ENCODE measurements around the gene SETDB2. TPM values are rescaled to one million over a fixed set of nuclear protein-coding genes. Genes with fewer than 3 reads are reported as not detected.

SETDB2 gene
- total RNA-seq (10 to 100 TPM; 16.7 to 30.0 (median 20.3) TPM), polyA plus RNA-seq (10 to 100 TPM; 14.3 to 15.0 TPM), total RNA-seq (70.5 reads per million, percentile 78 among the genes with 10 or more reads in this experiment)

GRCh38 chr13:49443704-49444523 lies at the start of gene SETDB2, which contains the start of gene CAB39L:
Gene SETDB2 (plus strand): TSS chr13:49444274. CDS start chr13:49451894, 7,620 bp downstream.
Gene CAB39L (minus strand): TSS chr13:49444064. CDS start chr13:49382910, 61,154 bp downstream.
- Mint-ChIP-seq H3K4me1 (peaks cover 30 to 58% (median 53%) of the 10 kb centered on the region in 7 donors), H3K27ac (peak within 1 kb of the TSS; percentile 95 to 99 (median 97)), H3K36me3 (peaks cover 0 to 20% (median 0%) of the 10 kb centered on the region in 5 donors), H3K4me3 (peak within 1 kb of the TSS; percentile 91 to 97 (median 95)), H3K9me3 (peaks cover 0 to 3% (median 0%) of the 10 kb centered on the region in 11 donors), H3K27me3 (no peaks in the 10 kb centered on the region)
- intact Hi-C loops (cut with micrococcal nuclease): loop anchor here (1.0 to 10.0 kb wide), 28 partner anchors 10 to 1467 kb away; partner anchors contain the start of genes MED4 (in 2 of the 2), PHF11 (in 2 of the 2), RCBTB1 (in 2 of the 2) and SPRYD7 (in 2 of the 2)
- Histone ChIP-seq H3K36me3 (ENCODE audit: control insufficient read depth in 2 of 3, insufficient read depth in 3 of 3, low read length in 3 of 3) (no peaks in the 10 kb centered on the region), H3K9me3 (ENCODE audit: control insufficient read depth in 2 of 3, low read length in 3 of 3) (no peaks in the 10 kb centered on the region), H3K4me3 (ENCODE audit: low read length) (peak within 1 kb of the TSS; percentile 92), H3K27ac (ENCODE audit: low read depth, low read length) (peak within 1 kb of the TSS; percentile 83), H3K4me1 (ENCODE audit: control insufficient read depth in 2 of 2, insufficient read depth in 2 of 2, low read length in 2 of 2) (peaks cover 22 to 35% of the 10 kb centered on the region in 2 donors), H3K27me3 (ENCODE audit: control insufficient read depth in 2 of 2, insufficient read depth in 2 of 2, low read length in 2 of 2) (no peaks in the 10 kb centered on the region)
- DNase-seq (peak; percentile 91 to 100 (median 99)), ATAC-seq (peak; percentile 95)
- CTCF ChIA-PET: interaction anchor here (1.3 to 1.6 kb wide), 4 partner anchors 11 to 169 kb away, joined by 3 to 4 read pairs (median 3); no protein-coding TSS in a partner anchor
- POLR2A ChIA-PET: interaction anchor here (0.6 to 4.5 kb wide), 34 partner anchors 10 to 1406 kb away, joined by 3 to 85 read pairs (median 4); partner anchors contain the start of genes EBPL, FNDC3A, KPNA3 and NUDT15

GRCh38 chr13:49395451-49395865 lies 48.6 kb upstream of the SETDB2 start:
- Mint-ChIP-seq H3K9me3 (peaks cover 0 to 9% (median 0%) of the 10 kb centered on the region in 11 donors), H3K27ac (no peak overlapping the region), H3K27me3 (peaks cover 0 to 16% (median 0%) of the 10 kb centered on the region in 5 donors), H3K4me3 (no peak overlapping the region), H3K36me3 (peaks cover 0 to 15% (median 4%) of the 10 kb centered on the region in 5 donors), H3K4me1 (no peaks in the 10 kb centered on the region)
- DNase-seq: no peak
- Histone ChIP-seq H3K9me3 (ENCODE audit: control insufficient read depth in 2 of 3, low read length in 3 of 3) (no peaks in the 10 kb centered on the region), H3K4me1 (ENCODE audit: control insufficient read depth in 2 of 2, insufficient read depth in 2 of 2, low read length in 2 of 2) (no peaks in the 10 kb centered on the region), H3K27ac (ENCODE audit: low read depth, low read length) (no peak overlapping the region), H3K4me3 (ENCODE audit: low read length) (no peak overlapping the region), H3K27me3 (ENCODE audit: control insufficient read depth in 2 of 2, insufficient read depth in 2 of 2, low read length in 2 of 2) (no peaks in the 10 kb centered on the region), H3K36me3 (ENCODE audit: control insufficient read depth in 2 of 3, insufficient read depth in 3 of 3, low read length in 3 of 3) (no peaks in the 10 kb centered on the region)
- intact Hi-C loops (cut with micrococcal nuclease): no loop called here
- ChIA-PET CTCF (no interaction called here), POLR2A (no interaction called here)
- no peak for ATAC-seq

GRCh38 chr13:49395878-49396380 lies 48.1 kb upstream of the SETDB2 start:
- no peaks in the 10 kb centered on the region for H3K36me3 ChIP-seq (ENCODE audit: control insufficient read depth in 2 of 3, insufficient read depth in 3 of 3, low read length in 3 of 3)
- no peak for DNase-seq
- Mint-ChIP-seq H3K27me3 (peaks cover 0 to 13% (median 0%) of the 10 kb centered on the region in 5 donors), H3K4me1 (no peaks in the 10 kb centered on the region), H3K36me3 (peaks cover 0 to 10% (median 4%) of the 10 kb centered on the region in 5 donors), H3K9me3 (peaks cover 0 to 8% (median 0%) of the 10 kb centered on the region in 11 donors), H3K27ac (no peak overlapping the region), H3K4me3 (no peak overlapping the region)
- ChIA-PET CTCF (no interaction called here), POLR2A (no interaction called here)
- no peaks in the 10 kb centered on the region for H3K27me3 ChIP-seq (ENCODE audit: control insufficient read depth in 2 of 2, insufficient read depth in 2 of 2, low read length in 2 of 2)
- no peaks in the 10 kb centered on the region for H3K4me1 ChIP-seq (ENCODE audit: control insufficient read depth in 2 of 2, insufficient read depth in 2 of 2, low read length in 2 of 2)
- no peak overlapping the region for H3K4me3 ChIP-seq (ENCODE audit: low read length)
- H3K9me3 ChIP-seq (ENCODE audit: control insufficient read depth in 2 of 3, low read length in 3 of 3): no peaks in the 10 kb centered on the region
- intact Hi-C loops (cut with micrococcal nuclease): no loop called here
- no peak for ATAC-seq
- H3K27ac ChIP-seq (ENCODE audit: low read depth, low read length): no peak overlapping the region

GRCh38 chr13:49399801-49400472 lies 44.1 kb upstream of the SETDB2 start:
- no peaks in the 10 kb centered on the region for H3K27me3 ChIP-seq (ENCODE audit: control insufficient read depth in 2 of 2, insufficient read depth in 2 of 2, low read length in 2 of 2)
- peaks cover 7 to 19% (median 14%) of the 10 kb centered on the region in 11 donors for H3K9me3 Mint-ChIP-seq
- no peaks in the 10 kb centered on the region for H3K4me1 ChIP-seq (ENCODE audit: control insufficient read depth in 2 of 2, insufficient read depth in 2 of 2, low read length in 2 of 2)
- H3K27ac Mint-ChIP-seq: no peak overlapping the region
- no peaks in the 10 kb centered on the region for H3K36me3 ChIP-seq (ENCODE audit: control insufficient read depth in 2 of 3, insufficient read depth in 3 of 3, low read length in 3 of 3)
- H3K9me3 ChIP-seq (ENCODE audit: control insufficient read depth in 2 of 3, low read length in 3 of 3): peaks cover 0 to 9% (median 6%) of the 10 kb centered on the region in 3 experiments
- H3K27ac ChIP-seq (ENCODE audit: low read depth, low read length): no peak overlapping the region
- H3K4me3 ChIP-seq (ENCODE audit: low read length): no peak overlapping the region
- H3K36me3 Mint-ChIP-seq: peaks cover 0 to 19% (median 16%) of the 10 kb centered on the region in 5 donors
- ATAC-seq: no peak
- H3K4me1 Mint-ChIP-seq: peaks cover 0 to 2% (median 0%) of the 10 kb centered on the region in 7 donors
- POLR2A ChIA-PET: no interaction called here
- peaks cover 0 to 11% (median 0%) of the 10 kb centered on the region in 5 donors for H3K27me3 Mint-ChIP-seq
- intact Hi-C loops (cut with micrococcal nuclease): no loop called here
- DNase-seq: no peak
- H3K4me3 Mint-ChIP-seq: no peak overlapping the region
- CTCF ChIA-PET: no interaction called here

- CTCF ChIA-PET: no interaction called here
- Histone ChIP-seq H3K4me3 (ENCODE audit: low read length) (no peak overlapping the region), H3K4me1 (ENCODE audit: control insufficient read depth in 2 of 2, insufficient read depth in 2 of 2, low read length in 2 of 2) (no peaks in the 10 kb centered on the region), H3K9me3 (ENCODE audit: control insufficient read depth in 2 of 3, low read length in 3 of 3) (peaks cover 0 to 9% (median 8%) of the 10 kb centered on the region in 3 experiments), H3K27me3 (ENCODE audit: control insufficient read depth in 2 of 2, insufficient read depth in 2 of 2, low read length in 2 of 2) (no peaks in the 10 kb centered on the region), H3K27ac (ENCODE audit: low read depth, low read length) (no peak overlapping the region), H3K36me3 (ENCODE audit: control insufficient read depth in 2 of 3, insufficient read depth in 3 of 3, low read length in 3 of 3) (no peaks in the 10 kb centered on the region)
- intact Hi-C loops (cut with micrococcal nuclease): no loop called here
- Mint-ChIP-seq H3K27ac (peak overlapping the region in 1 of 9 donors; percentile 2), H3K4me1 (peaks cover 0 to 2% (median 0%) of the 10 kb centered on the region in 7 donors), H3K9me3 (peaks cover 9 to 29% (median 20%) of the 10 kb centered on the region in 11 donors), H3K36me3 (peaks cover 0 to 29% (median 23%) of the 10 kb centered on the region in 5 donors), H3K4me3 (peak overlapping the region in 1 of 10 donors; percentile 35), H3K27me3 (peaks cover 0 to 6% (median 0%) of the 10 kb centered on the region in 5 donors)
- DNase-seq (peak in 1 of 9 donors; percentile 7), ATAC-seq (peak; percentile 56)
- POLR2A ChIA-PET: no interaction called here
Observed at GRCh38 chr13:49400755-49401659, 43.1 kb upstream of the SETDB2 start.
